Choroid plexus epithelial cell (primary cell): ENCODE measurements around the gene SKA2.
"Not testable (repeated sequence)": the region's sequence is repeated elsewhere in the genome, so short reads cannot be mapped to it uniquely, and the experiment has no call there.

Experiments
- DNase-seq: peaks from one replicate; pipeline ENCODE4 v3.0.0-alpha.2; 2010; ENCODE audit warnings: low read depth
- H3K4me3 ChIP-seq: 2 replicates; pipeline ENCODE4 v1.5.1; 2011; ENCODE audit warnings: low read depth, mild to moderate bottlenecking, control low read depth, low read length, moderate library complexity
- CTCF ChIP-seq: conservative IDR thresholded peaks from 2 replicates; pipeline ENCODE4 v1.5.1; 2011; ENCODE audit warnings: low read depth, mild to moderate bottlenecking, control low read depth, inconsistent platforms, low read length, moderate library complexity

Gene SKA2

GRCh38 chr17:59101178-59101577 lies 53.8 kb downstream of the SKA2 start:
- DNase-seq: no peak
- TF ChIP-seq CTCF: no peak
- H3K4me3 ChIP-seq: no peak overlapping the region

DNA sequence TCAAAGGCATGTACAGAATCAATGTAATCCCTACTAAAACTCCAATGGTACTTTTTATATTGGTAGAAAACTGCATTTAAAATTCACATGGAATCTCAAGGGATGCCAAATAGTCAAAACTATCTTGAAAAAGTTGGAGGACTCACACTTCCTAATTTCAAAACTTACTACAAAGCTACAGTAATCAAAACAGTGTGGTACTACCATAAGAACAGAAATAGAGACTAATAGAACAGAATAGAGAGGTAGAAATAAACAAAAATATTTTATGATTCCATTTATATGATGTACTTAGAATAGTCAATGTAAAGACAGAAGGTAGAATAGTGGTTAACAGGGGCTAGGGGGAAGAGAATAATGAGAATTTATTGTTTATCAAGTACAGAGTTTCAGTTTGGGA lies 57.1 kb downstream of the SKA2 start:
- no peak for DNase-seq
- no peak for TF ChIP-seq CTCF
- no peak overlapping the region for H3K4me3 ChIP-seq

GRCh38 chr17:59094861-59095530 lies 60.0 kb downstream of the SKA2 start:
- peak; percentile 11 for DNase-seq
- TF ChIP-seq CTCF: no peak
- H3K4me3 ChIP-seq: no peak overlapping the region

- peak overlapping the region; percentile 1 for H3K4me3 ChIP-seq
- DNase-seq: peak; percentile 98
- no peak for TF ChIP-seq CTCF
Measured at GRCh38 chr17:59093702-59094231, 61.2 kb downstream of the SKA2 start.

GRCh38 chr17:59093145-59093701 lies 61.8 kb downstream of the SKA2 start:
- no peak for TF ChIP-seq CTCF
- no peak for DNase-seq
- H3K4me3 ChIP-seq: peak overlapping the region; percentile 1

GRCh38 chr17:59090593-59090992 lies 64.4 kb downstream of the SKA2 start:
- not testable (repeated sequence) for DNase-seq, H3K4me3 ChIP-seq

DNA sequence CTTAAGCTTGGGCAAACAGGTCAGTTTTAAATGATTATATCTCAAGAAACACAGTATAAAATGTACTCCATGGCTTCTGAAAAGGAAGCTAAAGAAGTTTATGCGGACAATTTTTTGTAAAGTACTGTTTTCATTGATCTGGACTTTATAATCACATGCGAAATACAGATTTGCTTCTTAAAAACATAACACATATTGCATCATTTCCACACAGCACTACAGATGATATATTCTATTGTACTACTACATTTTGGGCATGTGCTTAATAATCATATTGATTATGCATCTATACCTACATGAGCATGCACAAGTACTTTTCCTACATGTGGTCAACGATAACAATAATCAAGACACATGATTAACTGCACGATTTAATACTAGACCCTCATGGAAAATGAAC lies 70.8 kb downstream of the SKA2 start:
- H3K4me3 ChIP-seq: no peak overlapping the region
- TF ChIP-seq CTCF: no peak
- DNase-seq: no peak
